Mesendoderm (in vitro differentiated cells): Measurements from ENCODE around the gene RERE.

Experiments
- DNase-seq: peaks from one replicate; pipeline ENCODE4 v3.0.0; 2013
- H2AK5ac ChIP-seq: 2 replicates; pipeline ENCODE4 v1.6.1; 2013; ENCODE audit warnings: low read length, inconsistent platforms
- H2BK120ac ChIP-seq: 2 replicates; pipeline ENCODE4 v1.6.1; 2013; ENCODE audit warnings: low read depth, mild to moderate bottlenecking, low read length, moderate library complexity, mixed read lengths
- H2BK15ac ChIP-seq: replicated peaks from 2 replicates; pipeline ENCODE4 v1.6.1; 2013; ENCODE audit warnings: low read depth, mild to moderate bottlenecking, moderate library complexity
- H2BK5ac ChIP-seq: 2 replicates; pipeline ENCODE4 v1.6.1; 2013; ENCODE audit warnings: low read length, inconsistent platforms
- H3K18ac ChIP-seq: 2 replicates; pipeline ENCODE4 v1.6.1; 2013; ENCODE audit warnings: mild to moderate bottlenecking, low read length, mixed read lengths
- H3K23ac ChIP-seq: one replicate; pipeline ENCODE4 v1.6.1; 2013; ENCODE audit warnings: low read length
- H3K27ac ChIP-seq: 2 replicates; pipeline ENCODE4 v1.5.1; 2013; ENCODE audit warnings: low read depth, mild to moderate bottlenecking, inconsistent platforms, low read length, moderate library complexity
- H3K27me3 ChIP-seq: 2 replicates; pipeline ENCODE4 v1.6.1; 2013; ENCODE audit warnings: low read length, control low read depth, mild to moderate bottlenecking, inconsistent platforms; ENCODE audit not compliant: insufficient read depth, poor library complexity
- H3K36me3 ChIP-seq: 2 replicates; pipeline ENCODE4 v1.6.1; 2013; ENCODE audit warnings: low read length, inconsistent platforms; ENCODE audit not compliant: control insufficient read depth, insufficient read depth
- H3K4ac ChIP-seq: one replicate; pipeline ENCODE4 v1.6.1; 2013; ENCODE audit warnings: low read depth, mild to moderate bottlenecking, low read length, moderate library complexity
- H3K4me1 ChIP-seq: 2 replicates; pipeline ENCODE4 v1.6.1; 2013; ENCODE audit warnings: low read depth, low read length, inconsistent platforms; ENCODE audit not compliant: control insufficient read depth
- H3K4me2 ChIP-seq: 2 replicates; pipeline ENCODE4 v1.6.1; 2013; ENCODE audit warnings: low read length
- H3K4me3 ChIP-seq: 2 replicates; pipeline ENCODE4 v1.5.1; 2013; ENCODE audit warnings: mild to moderate bottlenecking, low read length
- H3K56ac ChIP-seq: one replicate; pipeline ENCODE4 v1.6.1; 2013; ENCODE audit warnings: low read length
- H3K79me1 ChIP-seq: 2 replicates; pipeline ENCODE4 v1.6.1; 2013; ENCODE audit warnings: low read length, inconsistent platforms
- H3K79me2 ChIP-seq: 2 replicates; pipeline ENCODE4 v1.6.1; 2013; ENCODE audit warnings: mild to moderate bottlenecking, low read length; ENCODE audit not compliant: control insufficient read depth, insufficient read depth
- H3K9ac ChIP-seq: 2 replicates; pipeline ENCODE4 v1.6.1; 2013; ENCODE audit warnings: low read length, inconsistent platforms
- H4K5ac ChIP-seq: one replicate; pipeline ENCODE4 v1.6.1; 2013; ENCODE audit warnings: low read length
- H4K8ac ChIP-seq: one replicate; pipeline ENCODE4 v1.6.1; 2013; ENCODE audit warnings: low read depth, mild to moderate bottlenecking, control low read depth, low read length, moderate library complexity
- WGBS: extraction: QIAGEN DNeasy Blood & Tissue Kit; methylation state at CpG from one replicate; pipeline ENCODE4 v1.1.7; 2013; ENCODE audit warnings: low lambda C conversion rate, missing lambda C conversion rate; ENCODE audit not compliant: insufficient coverage; ENCODE audit errors: extremely low coverage; 5-methylcytosine and 5-hydroxymethylcytosine counted together

RERE gene

GRCh38 chr1:8856689-8857412, 39.4 kb upstream of the RERE start:
- no peak overlapping the region for H3K18ac ChIP-seq
- H2AK5ac ChIP-seq: no peak overlapping the region
- no peak overlapping the region for H2BK15ac ChIP-seq
- H3K27me3 ChIP-seq: no peaks in the 10 kb centered on the region
- H2BK120ac ChIP-seq: no peak overlapping the region
- H4K5ac ChIP-seq: no peak overlapping the region
- no peak overlapping the region for H3K23ac ChIP-seq
- H3K79me1 ChIP-seq: no peaks in the 10 kb centered on the region
- no peak overlapping the region for H3K4ac ChIP-seq
- no peaks in the 10 kb centered on the region for H3K79me2 ChIP-seq
- no peaks in the 10 kb centered on the region for H3K4me1 ChIP-seq
- no peak overlapping the region for H3K56ac ChIP-seq
- no peak overlapping the region for H3K4me3 ChIP-seq
- no peak overlapping the region for H3K9ac ChIP-seq
- H3K4me2 ChIP-seq: no peak overlapping the region
- no peak overlapping the region for H4K8ac ChIP-seq
- no peak overlapping the region for H3K27ac ChIP-seq
- no peak overlapping the region for H2BK5ac ChIP-seq
- peaks cover 21% of the 10 kb centered on the region for H3K36me3 ChIP-seq
- DNase-seq: no peak
- no CpG with 5 or more reads among the region's 14 CpGs for WGBS

DNA sequence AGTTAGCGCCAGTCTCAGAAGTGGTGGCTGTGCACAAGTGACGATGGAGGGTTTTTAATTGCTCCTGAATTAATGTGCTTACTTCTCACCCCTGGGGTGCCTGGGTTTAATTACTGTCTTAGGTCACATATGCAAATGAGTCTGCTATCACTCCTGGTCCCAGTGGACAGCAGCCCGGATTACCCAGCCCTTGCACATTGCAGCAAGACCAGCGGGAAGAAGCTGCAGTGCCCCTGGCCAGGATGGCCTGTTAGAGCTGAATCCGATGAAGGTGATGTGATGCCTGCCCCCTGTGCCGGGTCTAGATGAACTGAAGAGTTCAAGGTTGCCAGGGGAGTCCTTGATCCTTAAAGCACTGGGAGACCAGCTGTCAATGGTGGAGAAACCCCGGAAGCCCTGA, 36.8 kb upstream of the RERE start:
- Histone ChIP-seq H3K27ac (no peak overlapping the region), H3K23ac (no peak overlapping the region), H3K36me3 (peaks cover 5% of the 10 kb centered on the region), H3K4me3 (no peak overlapping the region), H4K5ac (no peak overlapping the region), H3K18ac (no peak overlapping the region), H3K79me1 (no peaks in the 10 kb centered on the region), H3K9ac (no peak overlapping the region), H4K8ac (no peak overlapping the region), H2BK15ac (no peak overlapping the region), H3K4me2 (no peak overlapping the region), H3K4ac (no peak overlapping the region), H3K4me1 (no peaks in the 10 kb centered on the region), H3K27me3 (no peaks in the 10 kb centered on the region), H2BK5ac (no peak overlapping the region), H2BK120ac (no peak overlapping the region), H3K79me2 (no peaks in the 10 kb centered on the region), H3K56ac (no peak overlapping the region), H2AK5ac (no peak overlapping the region)
- DNase-seq: no peak
- WGBS: no CpG with 5 or more reads among the region's 7 CpGs

DNA sequence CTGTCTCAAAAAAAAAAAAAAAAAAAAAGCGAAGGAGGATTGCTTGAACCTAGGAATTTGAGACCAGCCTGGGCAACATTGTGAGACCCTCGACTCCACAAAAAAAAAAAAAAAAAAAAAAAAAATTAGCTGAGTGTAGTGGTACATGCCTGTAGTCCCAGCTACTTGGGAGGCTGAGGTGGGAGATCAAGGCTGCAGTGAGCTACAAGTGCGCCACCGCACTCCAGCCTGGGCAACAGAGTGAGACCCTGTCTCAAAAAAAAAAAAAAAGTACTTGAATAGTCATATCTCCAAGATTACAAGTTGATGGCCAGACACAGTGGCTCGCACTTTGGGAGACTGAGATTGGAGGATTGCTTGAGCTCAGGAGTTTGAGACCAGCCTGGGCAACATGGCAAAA, 33.6 kb upstream of the RERE start:
- no peak overlapping the region for H4K5ac ChIP-seq
- H3K23ac ChIP-seq: no peak overlapping the region
- H3K79me1 ChIP-seq: no peaks in the 10 kb centered on the region
- WGBS: no CpG with 5 or more reads among the region's 5 CpGs
- no peaks in the 10 kb centered on the region for H3K27me3 ChIP-seq
- no peak overlapping the region for H3K27ac ChIP-seq
- H3K4me3 ChIP-seq: no peak overlapping the region
- H3K4me1 ChIP-seq: no peaks in the 10 kb centered on the region
- H2BK5ac ChIP-seq: no peak overlapping the region
- no peak overlapping the region for H2AK5ac ChIP-seq
- H2BK15ac ChIP-seq: no peak overlapping the region
- H3K4ac ChIP-seq: no peak overlapping the region
- no peak overlapping the region for H2BK120ac ChIP-seq
- no peak overlapping the region for H4K8ac ChIP-seq
- no peaks in the 10 kb centered on the region for H3K79me2 ChIP-seq
- H3K36me3 ChIP-seq: no peaks in the 10 kb centered on the region
- H3K4me2 ChIP-seq: no peak overlapping the region
- no peak overlapping the region for H3K9ac ChIP-seq
- DNase-seq: no peak
- no peak overlapping the region for H3K18ac ChIP-seq
- no peak overlapping the region for H3K56ac ChIP-seq

- H3K4me1 ChIP-seq: no peaks in the 10 kb centered on the region
- H2BK5ac ChIP-seq: no peak overlapping the region
- no peak overlapping the region for H3K56ac ChIP-seq
- no peak overlapping the region for H3K4me3 ChIP-seq
- H2BK120ac ChIP-seq: no peak overlapping the region
- H3K23ac ChIP-seq: no peak overlapping the region
- H3K4me2 ChIP-seq: no peak overlapping the region
- no peak overlapping the region for H2AK5ac ChIP-seq
- no peaks in the 10 kb centered on the region for H3K36me3 ChIP-seq
- no peak overlapping the region for H3K9ac ChIP-seq
- H2BK15ac ChIP-seq: no peak overlapping the region
- no peak overlapping the region for H4K5ac ChIP-seq
- peak; percentile 88 for DNase-seq
- H3K79me1 ChIP-seq: no peaks in the 10 kb centered on the region
- no peaks in the 10 kb centered on the region for H3K27me3 ChIP-seq
- H4K8ac ChIP-seq: no peak overlapping the region
- no peak overlapping the region for H3K4ac ChIP-seq
- no peak overlapping the region for H3K27ac ChIP-seq
- no peak overlapping the region for H3K18ac ChIP-seq
- no CpG with 5 or more reads among the region's 19 CpGs for WGBS
- no peaks in the 10 kb centered on the region for H3K79me2 ChIP-seq
These were observed 31.4 kb upstream of the RERE start for GRCh38 chr1:8848663-8849386.

DNA sequence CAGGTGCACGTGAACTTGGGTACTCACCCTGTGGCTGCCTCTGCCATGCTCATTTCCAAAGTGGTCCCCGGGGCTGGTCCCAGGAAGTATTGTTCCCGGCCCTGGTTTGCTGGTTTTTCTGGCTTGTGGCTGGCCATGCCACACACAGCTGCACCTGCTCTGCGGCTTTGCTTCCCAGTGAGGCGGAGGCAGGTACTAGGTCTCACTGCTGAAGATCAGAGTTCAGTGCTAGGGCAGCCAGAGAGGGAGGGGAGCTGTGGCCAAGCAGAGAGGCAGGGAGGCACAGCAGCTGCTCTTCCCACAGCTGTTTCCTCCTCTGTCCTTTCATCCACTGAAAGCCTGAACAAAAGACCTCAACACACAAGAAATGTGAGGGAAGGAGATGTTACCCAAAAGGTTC, 30.6 kb upstream of the RERE start:
- no peak overlapping the region for H3K18ac ChIP-seq
- no peaks in the 10 kb centered on the region for H3K36me3 ChIP-seq
- no peak overlapping the region for H3K23ac ChIP-seq
- no peak overlapping the region for H2BK5ac ChIP-seq
- H3K56ac ChIP-seq: no peak overlapping the region
- H2BK120ac ChIP-seq: no peak overlapping the region
- WGBS: no CpG with 5 or more reads among the region's 5 CpGs
- no peak overlapping the region for H3K4ac ChIP-seq
- no peaks in the 10 kb centered on the region for H3K4me1 ChIP-seq
- no peaks in the 10 kb centered on the region for H3K79me1 ChIP-seq
- no peaks in the 10 kb centered on the region for H3K79me2 ChIP-seq
- H3K27ac ChIP-seq: no peak overlapping the region
- H2AK5ac ChIP-seq: no peak overlapping the region
- H3K4me2 ChIP-seq: no peak overlapping the region
- no peak overlapping the region for H4K8ac ChIP-seq
- no peak overlapping the region for H3K9ac ChIP-seq
- no peaks in the 10 kb centered on the region for H3K27me3 ChIP-seq
- H3K4me3 ChIP-seq: no peak overlapping the region
- H4K5ac ChIP-seq: no peak overlapping the region
- DNase-seq: no peak
- no peak overlapping the region for H2BK15ac ChIP-seq
